ENCODE data around the gene COLQ. TPM values are rescaled to one million over a fixed set of nuclear protein-coding genes. Genes with fewer than 3 reads are reported as not detected.
"Not testable (repeated sequence)": the region's sequence is repeated elsewhere in the genome, so short reads cannot be mapped to it uniquely, and the experiment has no call there.

COLQ gene
- total and polyA plus RNA-seq, 2 experiments from 2014 or later, result 0.32 to 0.93 TPM

DNA sequence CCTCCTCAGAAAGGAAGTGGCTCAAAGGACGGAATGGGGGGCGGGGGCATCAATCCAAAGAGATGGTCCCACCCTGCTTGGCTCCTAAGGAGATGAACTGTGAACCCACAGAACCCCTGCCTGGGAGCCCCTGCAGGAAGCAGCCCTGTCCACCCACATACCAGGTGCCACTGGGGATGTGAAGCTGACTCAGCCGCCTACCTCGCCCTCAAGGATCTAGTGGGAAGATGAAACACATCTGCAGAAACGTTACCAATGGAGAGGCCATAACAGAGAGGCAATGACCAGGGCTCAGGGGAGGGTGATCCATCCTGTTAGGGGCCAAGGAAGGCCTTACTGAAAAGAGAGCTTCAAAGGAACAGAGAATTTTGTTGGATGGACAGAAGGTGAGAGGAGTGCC is 59.1 kb downstream of the COLQ start:
- 82 to 84% methylated on average over 5 of the region's 5 CpGs for WGBS, 2 experiments (ENCODE audit: low coverage in 1 of 2, low lambda C conversion rate in 2 of 2, missing lambda C conversion rate in 2 of 2)
- in situ Hi-C loops (cut with MboI), result no loop called here
- H3K4me1 ChIP-seq (ENCODE audit: insufficient read depth), result no peaks in the 10 kb centered on the region

DNA sequence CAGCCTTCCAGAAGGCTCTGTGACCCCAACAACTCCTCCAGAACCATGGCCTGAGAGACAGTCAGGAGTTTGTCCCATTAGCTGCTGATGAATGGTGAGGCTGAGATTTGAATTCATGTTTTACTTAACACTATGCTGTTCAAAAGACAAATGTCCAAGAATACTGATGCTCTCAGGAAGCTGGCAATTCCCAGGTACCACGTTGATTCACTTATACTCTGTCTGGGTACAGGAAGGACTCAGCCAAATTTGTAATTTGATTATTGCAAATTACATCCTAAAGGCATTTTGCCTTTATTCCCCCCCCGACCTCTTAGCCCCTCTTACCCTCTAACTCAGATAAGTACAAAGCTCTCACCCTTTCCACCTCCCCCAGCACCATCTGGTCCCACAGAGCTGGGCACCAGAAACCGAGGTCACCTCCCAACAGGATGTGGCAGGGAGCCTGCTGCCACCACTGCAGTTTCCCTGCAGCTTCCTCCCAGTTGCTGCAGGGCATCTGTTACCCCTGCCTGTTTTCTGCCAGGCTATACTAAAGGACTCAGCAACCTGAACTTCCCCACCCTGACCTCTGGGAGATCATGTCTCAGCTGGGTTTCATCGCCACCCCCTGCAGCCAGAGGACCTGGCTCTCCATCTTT is 60.5 kb downstream of the COLQ start:
- Histone ChIP-seq H3K9me2 (ENCODE audit: insufficient read depth) (no peaks in the 10 kb centered on the region), H2AFZ (no peak overlapping the region), H3K79me2 (ENCODE audit: insufficient read depth) (no peaks in the 10 kb centered on the region), H3K9ac (no peak overlapping the region), H4K20me1 (ENCODE audit: insufficient read depth) (no peaks in the 10 kb centered on the region), H3K4me2 (ENCODE audit: unreplicated experiment) (no peak overlapping the region), H3K9me3 (ENCODE audit: low read depth) (no peaks in the 10 kb centered on the region), H3K4me1 (ENCODE audit: insufficient read depth) (no peaks in the 10 kb centered on the region), H3F3A (ENCODE audit: insufficient read depth) (no peaks in the 10 kb centered on the region), H3K36me3 (ENCODE audit: low read depth) (no peaks in the 10 kb centered on the region), H3K27me3 (replicated peaks; ENCODE audit: insufficient read depth) (no peaks in the 10 kb centered on the region), H3K4me3 (no peak overlapping the region), H3K27ac (no peak overlapping the region)
- in situ Hi-C loops (cut with MboI), result no loop called here
- no peak for DNase-seq
- TF ChIP-seq EZH2phosphoT487 (IDR thresholded peaks at IDR 0.05; ENCODE audit: insufficient read depth, low read depth) (no peak), EZH2 (IDR thresholded peaks at IDR 0.05; ENCODE audit: insufficient read depth, poor library complexity, severe bottlenecking) (no peak)
- WGBS, 2 experiments (ENCODE audit: low coverage in 1 of 2, low lambda C conversion rate in 2 of 2, missing lambda C conversion rate in 2 of 2), result 52 to 64% methylated on average over 4 of the region's 4 CpGs

More for the DNA sequence above, 59.1 kb downstream of the COLQ start:
- no peak for DNase-seq
- Histone ChIP-seq H3K9ac (no peak overlapping the region), H3F3A (ENCODE audit: insufficient read depth) (no peaks in the 10 kb centered on the region), H2AFZ (no peak overlapping the region), H3K9me3 (ENCODE audit: low read depth) (no peaks in the 10 kb centered on the region), H3K27me3 (replicated peaks; ENCODE audit: insufficient read depth) (no peaks in the 10 kb centered on the region), H3K36me3 (ENCODE audit: low read depth) (no peaks in the 10 kb centered on the region), H3K79me2 (ENCODE audit: insufficient read depth) (no peaks in the 10 kb centered on the region), H3K4me3 (no peak overlapping the region), H3K9me2 (ENCODE audit: insufficient read depth) (no peaks in the 10 kb centered on the region), H4K20me1 (ENCODE audit: insufficient read depth) (no peaks in the 10 kb centered on the region), H3K27ac (no peak overlapping the region), H3K4me2 (ENCODE audit: unreplicated experiment) (no peak overlapping the region)
- TF ChIP-seq EZH2 (IDR thresholded peaks at IDR 0.05; ENCODE audit: insufficient read depth, poor library complexity, severe bottlenecking), result no peak
- TF ChIP-seq EZH2phosphoT487 (IDR thresholded peaks at IDR 0.05; ENCODE audit: insufficient read depth, low read depth), result no peak

DNA sequence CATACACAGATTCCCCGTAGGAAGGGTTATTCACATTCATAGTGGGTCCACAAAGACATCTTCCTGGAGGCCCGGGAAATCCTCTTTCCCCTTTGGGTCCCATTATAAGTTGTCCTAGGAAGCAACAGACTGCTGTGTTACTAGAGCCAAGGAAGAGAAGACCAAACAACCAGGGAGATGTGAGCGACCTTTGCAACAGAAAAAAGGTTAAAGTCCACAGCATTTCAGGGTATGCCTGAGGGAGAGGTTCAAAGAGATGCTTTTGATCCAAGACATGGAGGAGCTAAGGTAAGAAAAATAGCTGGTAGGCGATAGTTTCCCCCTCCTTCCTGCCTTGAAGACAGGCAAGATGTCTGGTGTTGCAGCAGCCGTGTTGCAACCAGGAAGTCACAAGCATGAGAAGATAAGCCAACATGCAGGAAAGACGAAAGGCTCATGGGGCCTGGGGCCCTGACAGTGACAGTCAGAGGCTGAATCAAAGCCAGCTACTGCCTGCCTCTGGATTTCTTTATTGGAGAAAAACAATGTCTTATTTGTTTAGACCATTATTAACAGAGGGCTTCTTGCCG is 63.2 kb downstream of the COLQ start:
- no peak overlapping the region for H3K27ac ChIP-seq
- H3K9me3 ChIP-seq (ENCODE audit: low read depth), result no peaks in the 10 kb centered on the region
- H3K4me1 ChIP-seq (ENCODE audit: insufficient read depth), result no peaks in the 10 kb centered on the region
- no peaks in the 10 kb centered on the region for H3K79me2 ChIP-seq (ENCODE audit: insufficient read depth)
- H3K9ac ChIP-seq, result no peak overlapping the region
- in situ Hi-C loops (cut with MboI), result no loop called here
- H3K4me2 ChIP-seq (ENCODE audit: unreplicated experiment), result no peak overlapping the region
- H4K20me1 ChIP-seq (ENCODE audit: insufficient read depth), result no peaks in the 10 kb centered on the region
- WGBS, 2 experiments (ENCODE audit: low coverage in 1 of 2, low lambda C conversion rate in 2 of 2, missing lambda C conversion rate in 2 of 2), result 94% methylated on average over 7 of the region's 7 CpGs
- H2AFZ ChIP-seq, result no peak overlapping the region
- H3K4me3 ChIP-seq, result no peak overlapping the region
- H3K27me3 ChIP-seq (replicated peaks; ENCODE audit: insufficient read depth), result no peaks in the 10 kb centered on the region
- no peaks in the 10 kb centered on the region for H3K9me2 ChIP-seq (ENCODE audit: insufficient read depth)
- TF ChIP-seq EZH2phosphoT487 (IDR thresholded peaks at IDR 0.05; ENCODE audit: insufficient read depth, low read depth), result no peak
- no peak for TF ChIP-seq EZH2 (IDR thresholded peaks at IDR 0.05; ENCODE audit: insufficient read depth, poor library complexity, severe bottlenecking)
- no peak for DNase-seq
- H3F3A ChIP-seq (ENCODE audit: insufficient read depth), result no peaks in the 10 kb centered on the region
- H3K36me3 ChIP-seq (ENCODE audit: low read depth), result no peaks in the 10 kb centered on the region

DNA sequence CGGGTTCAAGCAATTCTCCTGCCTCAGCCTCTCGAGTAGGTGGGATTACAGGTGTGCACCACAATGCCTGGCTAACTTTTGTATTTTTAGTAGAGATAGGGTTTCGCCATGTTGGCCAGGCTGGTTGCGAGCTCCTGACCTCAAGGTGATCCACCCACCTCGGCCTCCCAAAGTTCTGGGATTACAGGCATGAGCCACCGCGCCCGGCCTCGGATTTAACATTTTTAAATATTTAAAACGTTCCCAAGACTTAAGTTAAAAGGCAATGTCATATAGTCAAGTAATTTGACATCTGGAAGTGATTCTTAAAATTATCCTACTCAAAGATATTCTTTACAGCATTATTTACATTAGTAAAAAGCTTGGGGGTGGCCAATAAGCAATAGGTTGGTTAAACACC is 64.6 kb downstream of the COLQ start:
- WGBS, 2 experiments (ENCODE audit: low coverage in 1 of 2, low lambda C conversion rate in 2 of 2, missing lambda C conversion rate in 2 of 2), result 81 to 85% methylated on average over 10 of the region's 10 CpGs
- H3F3A ChIP-seq (ENCODE audit: insufficient read depth); H3K79me2 ChIP-seq (ENCODE audit: insufficient read depth); in situ Hi-C loops (cut with MboI); H3K9ac ChIP-seq; H3K36me3 ChIP-seq (ENCODE audit: low read depth); H3K4me1 ChIP-seq (ENCODE audit: insufficient read depth); DNase-seq; H4K20me1 ChIP-seq (ENCODE audit: insufficient read depth); H3K9me2 ChIP-seq (ENCODE audit: insufficient read depth); H3K4me3 ChIP-seq; H3K9me3 ChIP-seq (ENCODE audit: low read depth); H3K27me3 ChIP-seq (replicated peaks; ENCODE audit: insufficient read depth); H3K4me2 ChIP-seq (ENCODE audit: unreplicated experiment); H3K27ac ChIP-seq; H2AFZ ChIP-seq: not testable (repeated sequence)
